GM12878 (cell line): ENCODE data around the gene RASGRF2. TPM values are rescaled to one million over a fixed set of nuclear protein-coding genes. Genes with fewer than 3 reads are reported as not detected.

Experiments
- ATAC-seq: fragments of 200-7000 bp; cut with Tn5 transposase; 3 replicates; pipeline ENCODE4 v1.9.1; 2020; ENCODE audit warnings: mild to moderate bottlenecking, moderate library complexity
- BruUV-seq: library from RNA; stranded (reverse); fragments of 400-500 nt; replicated peaks from 2 replicates; lab custom pipeline; 2021; lab: Mats Ljungman, UMichigan
- CTCF ChIA-PET: fragments of 300-600 bp; sonication (Branson Sonifier 250); formaldehyde crosslinking; extraction: SDS; loops from one replicate; lab custom pipeline; 2021; ENCODE audit warnings: inconsistent platforms; lab: Yijun Ruan, JAX
- POLR2A ChIA-PET: fragments of 350-600 bp; formaldehyde crosslinking; extraction: SDS; loops from one replicate; lab custom pipeline; 2021; ENCODE audit warnings: inconsistent platforms; lab: Charles Lee
- RAD21 ChIA-PET: fragments of 300-600 bp; sonication (Branson Sonifier 250); formaldehyde crosslinking; loops from one replicate; lab custom pipeline; 2023; ENCODE audit warnings: antibody characterized with exemption; ENCODE audit not compliant: unreplicated experiment; lab: Charles Lee
- SMC1A ChIA-PET: fragments of 300-600 bp; sonication (Branson Sonifier 250); formaldehyde crosslinking; loops from one replicate; lab custom pipeline; 2023; ENCODE audit not compliant: unreplicated experiment, uncharacterized antibody; lab: Charles Lee
- DNase-seq: peaks from one replicate; pipeline ENCODE4 v3.0.0-alpha.2; 2011; ENCODE audit warnings: low read depth, low spot score
- FAIRE-seq: peaks from 3 replicates; lab custom pipeline; 2011; peaks lifted over from hg19 to GRCh38; lab: Jason Lieb, UNC
- H2AFZ ChIP-seq: 2 replicates; pipeline ENCODE4 v1.6.0; 2011; ENCODE audit warnings: low read depth, low read length, control low read depth; ENCODE audit not compliant: control insufficient read depth
- H3K27ac ChIP-seq: 2 replicates; pipeline ENCODE4 v1.5.1; 2011; ENCODE audit warnings: control low read depth; ENCODE audit not compliant: control insufficient read depth, insufficient read depth
- H3K27me3 ChIP-seq, 2 experiments: replicated peaks in 1 of 2; 2 replicates each; pipeline versions ENCODE4 v1.6.0 to v1.6.1; 2011; ENCODE audit warnings: low read length in 1 of 2; ENCODE audit not compliant: control insufficient read depth in 2 of 2, insufficient read depth in 2 of 2
- H3K36me3 ChIP-seq, 2 experiments: 2 replicates each; pipeline ENCODE4 v1.5.1; 2011; ENCODE audit warnings: low read length in 1 of 2; ENCODE audit not compliant: control insufficient read depth in 2 of 2, insufficient read depth in 2 of 2
- H3K4me1 ChIP-seq: 2 replicates; pipeline ENCODE4 v1.6.1; 2011; ENCODE audit warnings: mild to moderate bottlenecking, low read length, moderate library complexity, mixed read lengths; ENCODE audit not compliant: control insufficient read depth, insufficient read depth
- H3K4me2 ChIP-seq: 2 replicates; pipeline ENCODE4 v1.6.0; 2011; ENCODE audit warnings: control low read depth; ENCODE audit not compliant: control insufficient read depth, insufficient read depth
- H3K4me3 ChIP-seq: fragments of 200-600 bp; sonication (generic); 2 replicates; pipeline ENCODE4 v1.5.1; 2016
- H3K79me2 ChIP-seq: 2 replicates; pipeline ENCODE4 v1.6.0; 2011; ENCODE audit warnings: low read length; ENCODE audit not compliant: control insufficient read depth, insufficient read depth
- H3K9ac ChIP-seq: 2 replicates; pipeline ENCODE4 v1.8.0; 2011; ENCODE audit warnings: low read length, control low read depth, mixed read lengths; ENCODE audit not compliant: control insufficient read depth, insufficient read depth
- H3K9me3 ChIP-seq: replicated peaks from 3 replicates; pipeline ENCODE4 v1.5.1; 2011; ENCODE audit warnings: mild to moderate bottlenecking, low read length; ENCODE audit not compliant: control insufficient read depth, insufficient read depth
- H4K20me1 ChIP-seq: 2 replicates; pipeline ENCODE4 v1.6.0; 2011; ENCODE audit not compliant: control insufficient read depth, insufficient read depth
- CHD1 ChIP-seq: IDR thresholded peaks from 2 replicates; pipeline ENCODE4 v1.6.1; 2012; ENCODE audit warnings: low read depth, low read length, improper control_type of control experiment
- GATAD2B ChIP-seq: fragments of 450-650 bp; conservative IDR thresholded peaks from 2 replicates; pipeline ENCODE4 v1.6.1; 2017; ENCODE audit warnings: low read depth, mild to moderate bottlenecking, moderate library complexity
- IKZF2 ChIP-seq, 2 experiments: fragments of 450-650 bp; IDR thresholded peaks; 2 replicates each; pipeline ENCODE4 v1.6.1; 2017; ENCODE audit warnings: mild to moderate bottlenecking in 2 of 2, moderate library complexity in 2 of 2
- MEF2A ChIP-seq: IDR thresholded peaks from 2 replicates; pipeline ENCODE4 v1.6.1; 2011; ENCODE audit warnings: low read depth, mild to moderate bottlenecking, low read length, moderate library complexity; ENCODE audit not compliant: insufficient read depth
- NFXL1 ChIP-seq: fragments of 450-650 bp; IDR thresholded peaks from 2 replicates; pipeline ENCODE4 v1.6.1; 2017; ENCODE audit warnings: antibody characterized with exemption, mild to moderate bottlenecking, borderline replicate concordance
- NR2F1 ChIP-seq: fragments of 450-650 bp; conservative IDR thresholded peaks from 2 replicates; pipeline ENCODE4 v1.6.1; 2017; ENCODE audit warnings: mild to moderate bottlenecking
- RFX5 ChIP-seq: IDR thresholded peaks from 2 replicates; pipeline ENCODE4 v1.6.1; 2011; ENCODE audit warnings: low read depth, low read length, improper control_type of control experiment
- SIX5 ChIP-seq: IDR thresholded peaks from 2 replicates; pipeline ENCODE4 v1.6.1; 2011; ENCODE audit warnings: mild to moderate bottlenecking, low read depth, low read length, moderate library complexity; ENCODE audit not compliant: severe bottlenecking
- SMAD5 ChIP-seq: IDR thresholded peaks from 2 replicates; pipeline ENCODE4 v1.6.1; 2016; ENCODE audit warnings: antibody characterized with exemption, low read depth
- SMARCA5 ChIP-seq: fragments of 450-650 bp; IDR thresholded peaks from 2 replicates; pipeline ENCODE4 v1.6.1; 2017; ENCODE audit warnings: mild to moderate bottlenecking
- SREBF2 ChIP-seq: IDR thresholded peaks from 2 replicates; pipeline ENCODE4 v1.6.1; 2012; ENCODE audit warnings: mild to moderate bottlenecking, low read length
- SRF ChIP-seq, 2 experiments: IDR thresholded peaks; 2 replicates each; pipeline ENCODE4 v1.6.1; 2011; ENCODE audit warnings: low read depth in 2 of 2, low read length in 2 of 2, mild to moderate bottlenecking in 1 of 2, moderate library complexity in 1 of 2
- TCF12 ChIP-seq: IDR thresholded peaks from 2 replicates; pipeline ENCODE4 v1.6.1; 2011; ENCODE audit warnings: low read depth, mild to moderate bottlenecking, low read length
- ZNF687 ChIP-seq: fragments of 450-650 bp; IDR thresholded peaks from 2 replicates; pipeline ENCODE4 v1.6.1; 2017; ENCODE audit warnings: mild to moderate bottlenecking, moderate library complexity
- WGBS: methylation state at CpG from one replicate; pipeline ENCODE4 v1.1.6; 2016; ENCODE audit warnings: low lambda C conversion rate; ENCODE audit not compliant: insufficient replicate concordance, insufficient coverage; ENCODE audit errors: missing lambda C conversion rate; 5-methylcytosine and 5-hydroxymethylcytosine counted together
- in situ Hi-C: fragments of 300-500 bp; cut with MboI; formaldehyde crosslinking; loops from 9 replicates; pipeline ENCODE4 v1.14.3; 2018; ENCODE audit warnings: mixed read lengths
- intact Hi-C: fragments of 100-400 bp; cut with micrococcal nuclease; formaldehyde crosslinking; loops from one replicate; pipeline ENCODE4 v1.14.2; 2022; ENCODE audit not compliant: unreplicated experiment
- polyA plus RNA-seq, 11 experiments: library from polyadenylated mRNA; depleted of rRNA in 4 of 11; unstranded in 6 of 11; stranded (reverse) in 5 of 11; fragments of >200 nt; fragmentation: Nextera tagmentation in 4 of 11; fragmentation: Illumina TruSeq in 1 of 11; extraction: Ambion mirVana in 4 of 11; extraction: Trizol in 1 of 11; gene quantifications; 1 replicate in 1 of 11; 2 replicates in 10 of 11; pipeline versions ENCODE4 v1.2.1 to v1.2.3, GENCODE V29; 2011 to 2016; ENCODE audit warnings: inconsistent platforms in 2 of 11, missing spikeins in 2 of 11, low read depth in 1 of 11
- total RNA-seq, 4 experiments: library from RNA; depleted of rRNA in 3 of 4; stranded (reverse); fragments of >200 nt in 3 of 4; fragmentation: Illumina TruSeq in 1 of 4; extraction: Trizol in 1 of 4; gene quantifications; 2 replicates each; pipeline versions ENCODE4 v1.2.1 to v1.2.3, GENCODE V29; 2013 to 2021

The RASGRF2 gene
- total and polyA plus RNA-seq, 10 of the 15 experiments (the other 5 are each of a cell fraction or from before 2014, with no cell fraction given): 0.05 to 0.24 (median 0.07) TPM

GRCh38 chr5:81219389-81219788 is 259.2 kb downstream of the RASGRF2 start:
- ChIA-PET CTCF (no interaction called here), POLR2A (no interaction called here), RAD21 (no interaction called here)
- H3K4me3 ChIP-seq: no peak overlapping the region
- peaks cover 2% of the 10 kb centered on the region; the same call in 1 of the 2 replicates for H3K4me1 ChIP-seq
- BruUV-seq: no TSS peak
- H2AFZ ChIP-seq: no peak overlapping the region
- intact Hi-C loops: no loop called here
- no peak overlapping the region for H3K4me2 ChIP-seq
- in situ Hi-C loops: no loop called here
- WGBS: 45% methylated on average over 3 of the region's 3 CpGs
- H3K79me2 ChIP-seq: no peaks in the 10 kb centered on the region
- no peak overlapping the region for H3K27ac ChIP-seq
- DNase-seq (no peak), FAIRE-seq (no peak), ATAC-seq (no peak)
- H3K9me3 ChIP-seq: no peaks in the 10 kb centered on the region
- H3K27me3 ChIP-seq: no peaks in the 10 kb centered on the region
- H4K20me1 ChIP-seq: no peaks in the 10 kb centered on the region
- no peak for TF ChIP-seq TCF12
- TF ChIP-seq SMARCA5: no peak
- no peak for TF ChIP-seq SREBF2
- no peak for TF ChIP-seq SMAD5
- TF ChIP-seq RFX5: no peak
- no peak for TF ChIP-seq SRF (IDR thresholded peaks at IDR 0.05; ENCODE audit: low read depth in 2 of 2, low read length in 2 of 2)
- TF ChIP-seq MEF2A: no peak
- no peak for TF ChIP-seq CHD1
- TF ChIP-seq NR2F1: no peak
- no peak for TF ChIP-seq NFXL1
- no peak for TF ChIP-seq ZNF687
- TF ChIP-seq SIX5: no peak
- no peak for TF ChIP-seq IKZF2 (IDR thresholded peaks at IDR 0.05)
- no peak for TF ChIP-seq GATAD2B
- TF ChIP-seq, all 136 proteins: peak for 0
- SMC1A ChIA-PET: no interaction called here
- Histone ChIP-seq H3K9ac (no peak overlapping the region), H3K36me3 (no peaks in the 10 kb centered on the region)
